GM19328 (cell line): ENCODE data around the gene GREB1.

ENCODE experiments used
- ATAC-seq: cut with Tn5 transposase; IDR thresholded peaks from one replicate; pipeline ENCODE4 v1.9.1; 2021; ENCODE audit warnings: mild to moderate bottlenecking, moderate library complexity; ENCODE audit not compliant: unreplicated experiment

Gene GREB1

GRCh38 chr2:11592671-11593574 lies 59.1 kb downstream of the GREB1 start:
- no peak for ATAC-seq

GRCh38 chr2:11596801-11597200 lies 63.0 kb downstream of the GREB1 start:
- no peak for ATAC-seq

GRCh38 chr2:11597538-11598225 lies 63.8 kb downstream of the GREB1 start:
- no peak for ATAC-seq

DNA sequence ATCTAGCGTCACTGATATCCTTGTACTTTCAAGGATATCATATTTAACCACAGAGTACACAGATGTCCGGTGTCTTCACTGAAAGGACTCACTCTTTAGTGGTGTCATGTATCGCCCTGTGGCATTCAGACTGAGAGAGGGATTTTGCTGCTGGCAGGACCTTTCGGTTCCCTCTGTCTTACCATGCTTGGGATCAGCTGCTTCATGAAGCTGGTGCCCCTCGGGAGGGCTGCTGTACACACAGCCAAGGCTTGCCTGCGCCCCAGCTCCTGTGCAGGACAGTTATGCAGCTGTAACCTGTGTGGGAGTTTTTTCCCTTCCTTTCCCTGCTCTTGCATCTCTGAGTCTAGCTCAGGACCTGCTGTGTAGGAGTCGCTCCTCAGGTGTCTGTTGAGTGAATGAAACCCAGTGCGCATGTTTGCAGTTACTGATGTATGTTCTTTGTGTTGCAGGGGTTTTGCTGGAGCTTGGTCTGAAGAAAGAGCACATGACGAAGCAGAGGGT lies 64.4 kb downstream of the GREB1 start:
- ATAC-seq = no peak

- ATAC-seq = no peak
These were observed 68.8 kb downstream of the GREB1 start for GRCh38 chr2:11602563-11603204.

- ATAC-seq = no peak
These were observed 76.9 kb downstream of the GREB1 start for GRCh38 chr2:11610624-11611242.

- ATAC-seq = no peak
These were observed 77.4 kb downstream of the GREB1 start for GRCh38 chr2:11611251-11611650.

GRCh38 chr2:11612553-11613215 lies 78.8 kb downstream of the GREB1 start:
- no peak for ATAC-seq

DNA sequence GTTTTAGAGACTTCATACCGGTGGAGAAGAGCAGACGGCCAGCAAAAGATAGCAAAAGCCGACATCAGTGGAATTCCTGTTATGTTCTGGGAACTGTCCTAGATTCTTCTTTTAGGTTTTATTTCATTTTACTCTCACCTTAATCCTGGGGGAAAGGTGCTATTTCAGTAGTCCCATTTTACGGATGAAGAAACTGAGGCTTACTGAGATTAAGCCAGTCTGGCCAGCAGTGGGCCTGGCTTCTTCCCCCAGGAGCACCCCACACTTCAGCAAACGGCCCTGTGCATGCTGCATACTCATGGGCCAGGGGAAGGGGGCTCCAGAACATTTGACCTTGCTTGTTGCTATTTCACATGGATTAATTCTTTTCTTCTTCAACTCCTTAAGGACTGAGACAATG lies 79.5 kb downstream of the GREB1 start:
- ATAC-seq = no peak

DNA sequence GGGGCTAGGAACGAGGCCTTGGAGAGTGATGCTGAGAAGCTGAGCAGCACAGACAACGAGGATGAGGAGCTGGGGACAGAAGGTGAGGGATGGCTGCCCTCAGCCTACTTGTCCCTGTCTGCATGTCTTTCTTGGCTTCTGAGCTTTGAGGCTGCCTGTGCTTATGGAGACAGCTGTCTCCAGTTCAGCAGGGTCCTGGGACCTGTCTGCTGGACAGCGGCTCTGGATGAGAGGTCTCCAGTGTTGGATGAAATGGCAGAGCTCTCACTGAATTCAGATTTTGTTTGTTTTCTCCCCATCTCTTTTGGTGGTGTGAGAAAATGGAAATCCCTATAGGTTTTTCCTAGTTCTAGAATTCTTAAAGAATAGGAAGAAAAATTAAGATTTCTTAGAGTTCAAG lies 81.4 kb downstream of the GREB1 start:
- ATAC-seq = no peak

DNA sequence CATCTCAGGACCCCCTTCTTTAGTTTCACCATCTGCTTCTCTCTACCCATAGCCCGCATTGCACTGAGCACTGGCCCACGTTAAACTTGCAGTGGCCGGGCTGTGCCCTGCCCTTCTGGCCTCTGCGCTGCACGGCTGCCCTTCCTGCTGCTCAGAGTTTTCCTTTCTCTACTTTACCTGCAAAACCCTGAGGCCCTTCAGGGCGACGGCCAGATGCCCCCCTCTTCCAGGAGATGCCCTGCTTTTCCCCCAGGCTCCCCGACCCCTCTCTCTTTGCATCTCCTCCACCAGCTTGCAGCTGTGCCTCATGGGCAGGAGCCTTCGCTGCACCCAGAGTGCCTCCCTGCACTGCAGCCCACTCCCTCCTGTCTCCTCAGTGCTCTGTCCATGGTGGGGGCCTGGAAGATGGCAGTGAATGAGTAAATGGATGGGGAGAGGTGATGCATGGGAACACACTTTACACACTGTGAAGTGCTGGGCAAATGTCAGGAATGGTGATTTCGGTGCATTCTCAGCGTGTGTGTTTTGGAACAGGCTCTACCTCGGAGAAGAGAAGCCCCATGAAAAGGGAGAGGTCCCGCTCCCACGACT lies 82.3 kb downstream of the GREB1 start:
- ATAC-seq = no peak

DNA sequence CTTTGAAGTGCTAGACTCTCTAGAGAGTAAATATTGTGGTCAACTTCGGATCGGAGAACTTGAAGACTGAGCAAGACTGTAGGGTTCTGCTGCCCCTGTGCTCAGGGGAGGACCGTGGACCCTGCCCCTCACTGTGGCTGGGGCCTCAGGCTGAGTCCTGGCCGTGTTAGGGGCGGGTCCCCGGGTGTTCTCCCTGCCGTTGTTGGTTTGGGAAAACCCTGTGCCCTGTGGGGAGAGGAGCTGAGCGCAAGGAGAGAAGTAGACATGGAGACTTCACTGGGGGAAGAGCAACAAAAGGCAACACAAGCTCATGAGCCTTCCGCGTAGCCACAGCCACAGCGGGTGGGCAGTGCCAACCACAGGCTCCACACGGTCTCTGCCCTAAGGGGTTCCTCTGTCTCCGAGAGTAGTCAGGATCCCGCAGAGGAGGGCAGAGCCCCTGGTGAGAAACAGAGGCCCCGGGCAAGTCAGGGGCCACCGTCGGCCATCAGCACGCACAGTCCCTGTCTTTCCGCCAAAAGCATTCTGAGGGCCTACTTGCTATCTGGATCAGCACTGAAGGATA lies 83.1 kb downstream of the GREB1 start:
- ATAC-seq = no peak

DNA sequence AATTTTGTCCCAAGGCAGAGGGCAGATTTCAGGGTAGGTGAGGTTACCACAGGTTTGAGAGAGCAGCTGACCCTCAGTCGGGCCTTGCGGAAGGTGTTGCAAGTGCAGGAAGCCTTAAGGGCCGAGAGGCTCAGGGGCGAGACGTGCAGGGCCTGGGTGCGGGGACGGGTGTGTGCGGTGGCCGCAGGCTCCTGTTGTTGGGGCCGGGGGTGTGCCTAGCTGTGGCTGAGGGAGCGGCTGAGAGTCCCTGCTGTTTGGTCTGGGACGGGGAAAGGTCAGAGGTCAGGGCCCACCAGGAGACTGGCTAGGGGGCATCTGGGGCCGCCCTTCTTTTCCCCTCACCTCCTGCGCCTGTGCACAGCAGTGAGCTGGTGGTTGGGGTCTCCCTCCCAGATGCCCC lies 83.7 kb downstream of the GREB1 start:
- ATAC-seq = no peak

DNA sequence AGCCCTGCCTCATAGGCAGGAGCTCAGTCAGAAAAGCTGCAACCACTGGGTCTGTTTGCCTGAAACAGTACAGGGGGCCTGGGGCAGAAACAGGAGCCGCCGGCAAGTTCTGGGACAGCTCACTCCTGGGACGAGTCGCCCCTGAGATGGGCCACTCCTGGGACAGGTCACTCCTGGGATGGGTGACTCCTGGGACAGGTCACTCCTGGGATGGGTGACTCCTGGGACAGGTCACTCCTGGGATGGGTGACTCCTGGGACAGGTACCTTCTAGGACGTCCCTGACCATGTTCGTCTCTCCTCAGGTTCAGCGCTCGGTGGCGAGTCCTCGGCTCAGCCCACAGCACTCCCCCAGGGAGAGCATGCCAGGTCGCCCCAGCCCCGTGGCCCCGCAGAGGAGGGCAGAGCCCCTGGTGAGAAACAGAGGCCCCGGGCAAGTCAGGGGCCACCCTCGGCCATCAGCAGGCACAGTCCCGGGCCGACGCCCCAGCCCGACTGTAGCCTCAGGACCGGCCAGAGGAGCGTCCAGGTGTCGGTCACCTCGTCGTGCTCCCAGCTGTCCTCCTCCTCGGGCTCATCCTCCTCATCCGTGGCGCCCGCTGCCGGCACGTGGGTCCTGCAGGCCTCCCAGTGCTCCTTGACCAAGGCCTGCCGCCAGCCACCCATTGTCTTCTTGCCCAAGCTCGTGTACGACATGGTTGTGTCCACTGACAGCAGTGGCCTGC lies 84.3 kb downstream of the GREB1 start:
- ATAC-seq = no peak

- ATAC-seq = no peak
These were observed 84.8 kb downstream of the GREB1 start for GRCh38 chr2:11618708-11619062.

DNA sequence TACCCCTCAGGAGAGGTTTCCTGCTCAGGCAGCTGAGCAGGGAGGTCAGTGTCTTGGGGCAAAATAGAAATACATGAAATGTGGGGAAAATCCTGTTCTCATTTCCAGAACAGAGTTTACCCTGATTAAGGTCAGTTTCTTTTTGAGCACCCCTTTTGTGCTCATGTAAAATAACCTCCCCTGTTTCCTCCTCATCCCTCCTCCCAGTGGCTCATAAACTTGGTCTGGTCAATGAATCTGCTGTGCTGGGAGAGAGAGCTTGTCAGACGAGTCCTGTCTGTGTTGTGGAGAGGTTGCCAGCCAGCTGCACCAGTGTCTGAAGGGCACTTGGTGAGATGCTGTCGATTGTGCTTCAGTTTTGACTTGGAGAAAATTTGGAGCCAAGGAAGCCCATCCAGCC lies 87.6 kb downstream of the GREB1 start:
- ATAC-seq = no peak

DNA sequence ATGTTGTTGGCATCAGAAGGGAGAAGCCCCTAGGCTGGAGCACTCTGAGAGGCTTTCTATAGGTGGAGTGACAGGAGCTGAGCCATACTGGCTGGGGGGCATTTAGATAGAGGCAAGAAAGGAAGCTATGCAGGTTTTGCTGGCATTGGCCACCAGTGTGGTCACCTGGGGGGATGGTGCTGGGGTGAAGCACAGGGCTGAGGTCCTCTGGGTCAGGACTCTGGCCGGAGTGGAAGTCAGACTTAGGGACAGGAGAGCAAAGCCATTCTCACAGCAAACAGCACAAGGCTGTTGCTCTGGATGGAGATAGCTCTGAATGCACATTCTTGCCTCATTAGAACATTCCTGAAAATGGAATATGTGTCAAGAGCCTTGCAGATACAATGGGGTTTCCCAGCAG lies 88.8 kb downstream of the GREB1 start:
- ATAC-seq = no peak

GRCh38 chr2:11624893-11625292 lies 91.0 kb downstream of the GREB1 start:
- no peak for ATAC-seq

DNA sequence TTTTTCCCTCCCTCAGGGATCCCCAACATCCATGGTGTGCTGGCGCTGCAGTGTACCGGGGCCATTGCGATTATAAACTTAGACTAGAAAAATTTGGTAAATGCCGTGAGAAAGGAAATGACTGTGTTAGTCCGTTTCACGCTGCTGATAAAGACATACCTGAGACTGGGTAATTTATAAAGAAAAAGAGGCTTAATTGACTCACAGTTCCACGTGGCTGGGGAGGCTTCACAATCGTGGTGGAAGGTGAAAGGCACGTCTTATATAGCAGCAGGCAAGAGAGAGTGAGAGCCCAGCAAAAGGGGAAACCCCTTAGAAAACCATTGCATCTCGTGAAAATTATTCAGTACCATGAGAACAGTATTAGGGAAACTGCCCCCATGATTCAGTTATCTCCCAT lies 91.8 kb downstream of the GREB1 start:
- no peak for ATAC-seq
